ENCODE data around the gene DSE.

Gene DSE

DNA sequence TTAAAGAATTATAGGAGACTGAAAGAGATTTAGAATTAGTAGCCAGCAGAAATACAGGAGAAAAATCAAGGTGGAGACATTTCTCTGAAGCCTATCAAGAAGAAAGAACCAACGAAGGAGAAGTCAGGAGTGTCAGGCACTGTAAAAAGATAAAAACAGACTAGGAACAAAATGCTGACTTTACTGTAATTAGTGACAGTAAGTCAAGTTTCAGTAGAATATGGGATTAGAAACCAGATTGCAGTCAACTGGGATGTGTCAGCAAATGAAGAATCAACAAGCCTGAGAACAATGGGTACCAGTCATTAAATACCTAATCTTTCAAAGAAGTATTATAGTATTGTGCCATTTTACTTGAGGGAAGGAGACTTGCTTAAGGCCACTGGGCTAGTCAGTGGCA, 112.0 kb downstream of the DSE start:
- no peak for DNase-seq (ENCODE audit: low spot score)

DNA sequence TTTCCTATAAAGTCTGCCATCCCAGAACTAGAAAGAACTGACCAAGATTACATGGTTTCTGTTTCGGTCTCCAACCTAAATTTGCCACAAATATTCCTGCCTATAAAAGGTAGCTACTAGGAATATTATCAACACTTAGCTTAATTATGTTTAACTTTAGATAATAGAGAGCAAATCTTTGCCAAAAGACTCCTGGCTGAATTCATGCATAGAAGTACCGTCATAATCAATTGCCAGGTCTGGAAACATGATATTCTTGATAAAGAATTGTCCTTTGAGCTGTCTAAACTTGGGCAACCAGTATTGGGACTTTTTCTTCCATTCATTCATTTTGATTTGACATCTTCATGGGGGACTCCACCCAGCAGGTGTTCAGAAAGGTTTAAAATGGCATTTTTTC, 112.9 kb downstream of the DSE start:
- DNase-seq (ENCODE audit: low spot score) = no peak

DNA sequence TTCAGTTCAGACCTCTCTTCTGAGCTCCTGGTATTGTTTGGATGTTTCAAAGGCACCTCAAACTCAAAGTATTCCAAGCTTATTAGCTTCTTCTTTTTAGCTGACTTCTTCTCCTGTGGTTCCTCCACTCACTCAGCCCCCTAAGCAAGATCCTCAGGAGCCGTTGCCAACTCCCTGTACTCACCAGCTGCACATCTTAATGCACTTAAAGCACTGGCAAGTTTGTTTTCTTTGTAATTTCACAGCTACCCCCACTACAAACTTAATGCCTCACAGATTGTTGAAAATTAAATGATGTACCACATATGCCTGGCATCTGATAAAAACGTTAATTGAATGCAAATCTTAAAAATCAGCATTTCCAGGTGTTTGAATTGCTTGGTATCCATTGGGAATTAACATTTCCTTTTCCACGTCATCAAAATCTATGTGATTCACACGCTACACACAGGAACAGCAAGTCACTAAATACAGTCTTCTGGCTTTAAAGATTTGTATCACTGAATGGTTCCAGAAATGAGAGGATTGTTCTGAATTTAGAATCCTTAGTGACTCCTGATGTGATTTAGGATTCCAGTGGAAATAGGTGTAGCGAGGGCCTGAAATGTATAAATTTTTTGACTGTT, 114.9 kb downstream of the DSE start:
- no peak for DNase-seq (ENCODE audit: low spot score)

DNA sequence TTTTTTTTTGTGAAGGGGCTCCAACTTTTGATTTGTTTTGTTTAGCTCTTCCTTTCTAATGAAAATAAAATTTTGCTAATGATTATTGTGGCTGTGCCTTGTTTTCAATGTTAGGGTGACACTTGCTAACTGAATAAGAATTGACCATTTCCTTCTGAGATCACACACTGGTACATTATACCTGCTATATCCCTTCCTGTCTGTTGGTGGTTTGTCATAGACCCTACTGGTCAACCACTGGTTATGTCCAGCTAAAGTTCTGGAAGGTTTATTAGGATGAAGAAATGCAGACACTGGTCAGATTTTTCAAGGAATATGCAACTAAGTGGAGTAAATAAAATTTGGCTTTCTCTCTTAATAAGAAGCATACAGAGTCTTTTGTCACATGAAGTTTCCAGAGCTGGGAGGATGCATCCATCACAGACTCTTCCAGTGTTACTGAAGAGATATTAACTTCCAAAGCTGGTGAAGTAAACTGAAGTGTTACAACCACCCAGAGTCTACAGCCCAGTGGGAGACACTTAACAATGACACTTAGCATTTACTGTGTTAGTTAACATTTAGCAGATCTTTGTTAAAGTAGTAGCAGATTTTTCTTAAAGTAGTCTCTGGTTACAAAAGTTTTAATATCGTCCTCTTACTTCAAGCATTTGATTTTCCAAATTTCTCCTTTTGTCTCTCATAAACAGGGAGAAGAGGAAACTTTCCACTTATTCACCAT, 121.0 kb downstream of the DSE start:
- no peak for DNase-seq (ENCODE audit: low spot score)

DNA sequence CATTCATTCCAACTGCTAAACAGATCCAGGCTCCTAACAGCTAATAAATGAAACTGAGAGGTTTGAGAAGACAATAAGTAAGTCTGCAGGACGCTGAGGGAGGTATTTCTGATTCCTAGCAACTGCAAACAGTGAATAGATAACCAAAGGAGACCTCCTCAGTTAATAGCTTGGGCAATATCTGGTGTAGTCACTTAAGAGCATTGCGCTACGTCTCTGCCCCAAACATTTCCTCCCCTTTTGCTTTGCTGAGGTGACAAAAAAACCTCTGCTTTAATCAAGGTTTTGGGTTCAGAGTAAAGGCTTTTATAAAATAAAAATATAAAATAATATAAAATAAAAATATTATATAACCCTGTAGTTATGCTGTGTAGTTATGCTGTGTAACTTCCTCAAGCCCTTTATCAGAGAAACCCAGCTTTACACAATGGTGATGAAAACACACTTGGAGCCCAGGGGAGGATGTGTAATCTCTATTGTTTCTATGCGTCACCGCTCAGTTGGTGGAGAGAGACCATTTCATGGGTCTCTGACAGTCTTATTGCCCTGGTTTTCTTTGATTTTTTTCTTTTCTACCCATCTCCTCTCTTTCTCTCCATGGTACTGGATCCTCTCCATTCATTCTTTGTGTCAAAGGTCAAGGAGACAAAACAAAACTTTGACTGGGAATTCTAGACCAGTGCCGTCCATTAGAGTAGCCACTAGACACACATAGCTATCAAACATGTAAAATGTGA, 121.8 kb downstream of the DSE start:
- DNase-seq (ENCODE audit: low spot score) = no peak
